NCI-H1436 treated with DMSO at 0.1 percent for 48 hours (cell line): ENCODE data around the gene STRADA.

Experiments
- DNase-seq: peaks from one replicate; lab custom pipeline; 2025; lab: John Stamatoyannopoulos, UW

Gene STRADA

GRCh38 chr17:63701456-63701820 is 40.2 kb downstream of the STRADA start:
- DNase-seq, result no peak

DNA sequence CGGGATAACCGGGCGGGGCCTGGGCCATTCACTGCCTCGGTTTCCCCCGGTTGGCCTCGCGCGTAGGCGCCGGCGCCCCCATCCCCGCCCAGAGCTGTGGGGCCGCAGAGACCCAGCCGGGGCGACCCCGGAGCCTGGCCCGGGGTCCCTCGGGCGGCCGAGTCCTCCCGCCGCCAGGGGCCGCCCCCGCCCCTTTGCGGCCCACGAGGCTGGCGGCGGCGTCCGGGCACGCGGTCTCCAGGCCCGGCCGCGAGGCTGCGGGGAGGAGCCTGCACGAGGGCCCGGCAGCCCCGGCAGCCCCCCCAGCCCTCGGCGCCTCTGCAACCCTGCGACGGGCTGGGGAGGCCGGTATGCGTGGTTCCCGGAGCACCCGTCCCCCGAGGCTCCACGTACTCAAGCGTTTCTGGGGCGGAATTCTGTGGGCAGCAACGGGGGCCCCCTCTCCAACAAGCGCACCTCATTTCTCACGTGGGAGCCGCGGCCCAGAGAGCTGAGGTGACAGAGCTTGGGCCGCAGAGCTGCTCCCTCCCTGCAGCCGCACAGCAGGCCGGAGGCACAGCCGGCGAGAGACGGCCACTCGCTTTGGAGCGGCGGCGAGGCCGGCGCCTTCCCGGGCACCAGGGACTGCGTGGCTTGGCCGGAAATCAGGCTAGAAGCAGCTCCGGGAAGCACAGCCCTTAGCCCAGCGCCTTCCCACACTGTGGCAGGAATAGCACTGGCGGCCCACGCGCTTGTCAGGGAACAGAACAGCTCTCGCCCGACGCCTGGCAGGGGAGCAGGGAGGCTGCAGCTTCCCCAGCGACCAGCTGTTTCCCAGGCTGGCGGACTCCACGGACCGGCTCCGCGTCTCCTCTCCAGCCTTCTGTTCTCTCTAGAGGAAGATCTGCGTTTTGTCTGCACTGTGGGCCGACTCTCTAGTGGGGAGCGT is 40.8 kb downstream of the STRADA start:
- no peak for DNase-seq

DNA sequence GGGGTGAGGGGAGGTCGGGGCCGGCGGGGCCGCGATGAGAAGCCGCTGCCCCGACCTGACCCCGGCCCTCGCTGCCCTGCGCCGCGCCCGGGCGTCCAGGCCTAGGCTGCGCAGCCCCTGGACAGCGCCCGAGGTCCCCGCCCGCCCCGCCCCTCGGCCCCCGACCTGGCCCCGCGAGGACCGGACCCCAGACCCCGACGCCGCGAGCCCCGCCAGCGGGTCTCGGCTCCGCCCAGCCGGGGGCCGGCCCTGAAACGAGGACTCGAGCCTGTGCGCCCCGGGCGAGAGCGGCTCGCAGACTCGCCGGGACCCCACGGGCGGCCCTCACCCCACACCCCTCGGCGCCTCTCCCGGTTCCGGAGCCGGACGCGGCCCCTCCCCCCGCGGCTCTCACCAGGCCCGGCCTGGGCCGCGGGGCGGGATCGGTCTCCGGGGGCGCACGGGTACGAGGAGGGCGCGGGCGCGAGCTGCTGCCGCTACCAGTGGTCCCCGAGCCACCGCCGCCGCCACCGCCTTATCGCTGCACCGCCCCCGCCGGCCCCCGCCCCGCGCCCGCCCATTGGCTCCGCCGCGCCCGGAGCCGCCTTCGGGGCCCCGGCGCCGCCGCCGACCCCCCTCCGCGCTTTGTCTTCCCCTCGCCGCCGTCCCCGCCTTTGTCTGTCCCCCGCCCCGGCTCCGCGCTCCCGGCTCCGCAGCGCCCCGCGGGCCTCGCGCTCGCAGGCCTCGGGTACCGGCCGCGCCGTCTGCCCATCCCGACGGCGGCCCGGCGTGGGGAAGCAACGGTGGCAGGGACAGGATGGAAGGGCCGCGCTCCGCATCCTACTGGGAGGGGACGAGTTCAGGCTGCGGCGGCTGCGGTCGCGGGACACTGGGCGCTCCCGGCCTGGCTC is 41.7 kb downstream of the STRADA start, which contains the start of gene LIMD2:
Gene LIMD2, minus strand, starts transcription at position 488 of the 890 bp plus-strand sequence. CDS start 827 bp downstream, outside the sequence.
- no peak for DNase-seq

- DNase-seq, result no peak
Measured at GRCh38 chr17:63698886-63699637, 42.5 kb downstream of the STRADA start.

- DNase-seq, result no peak
Measured at GRCh38 chr17:63698381-63698885, 43.2 kb downstream of the STRADA start.

DNA sequence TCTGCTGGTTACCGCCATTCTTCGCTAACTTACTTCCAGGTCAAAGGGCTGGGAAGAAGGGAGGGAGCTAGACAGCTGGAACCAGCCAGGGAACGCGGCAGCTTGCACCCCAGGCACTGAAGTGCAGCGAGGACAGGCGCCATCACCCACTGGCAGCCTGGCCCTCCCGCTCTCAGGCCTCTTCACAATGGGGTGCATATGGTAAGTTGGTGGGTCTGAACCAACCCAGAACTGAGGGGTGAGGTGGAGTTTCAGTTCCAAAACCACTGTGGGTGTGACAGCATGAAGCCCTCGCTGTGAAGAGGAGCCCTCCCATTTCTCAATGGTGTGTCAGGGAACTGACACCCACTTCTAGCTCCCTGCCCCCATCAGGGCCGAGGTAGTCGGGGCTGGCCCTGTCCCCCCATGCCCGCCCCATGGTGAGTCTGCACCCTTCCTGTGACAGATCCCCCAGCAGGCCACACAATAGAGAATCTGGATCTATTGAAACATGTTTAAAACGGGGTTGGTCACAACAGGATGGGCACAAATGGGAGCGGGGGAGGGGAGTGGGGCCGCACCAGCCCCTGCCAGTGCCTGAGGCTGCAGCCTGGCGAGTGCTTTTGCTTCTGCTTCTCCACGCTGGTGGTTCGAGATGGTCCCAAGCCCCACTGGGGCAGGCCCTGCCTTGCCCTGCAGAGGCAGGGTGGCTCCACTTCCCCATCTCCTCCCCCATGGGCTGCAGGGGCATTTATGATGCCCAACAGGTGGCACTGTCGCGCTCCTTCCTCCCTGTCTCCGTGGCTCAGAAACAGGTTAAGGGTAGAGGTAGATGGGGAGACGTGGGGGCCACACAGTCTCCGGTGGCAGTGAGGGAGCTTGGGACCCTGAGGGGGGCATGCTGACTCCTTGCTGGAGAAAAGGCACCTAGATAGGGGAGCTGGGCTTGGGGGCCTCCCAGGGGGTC is 44.0 kb downstream of the STRADA start:
- DNase-seq, result peak; percentile 38

GRCh38 chr17:63696381-63696961 is 45.1 kb downstream of the STRADA start:
- no peak for DNase-seq

GRCh38 chr17:63695889-63696288 is 45.7 kb downstream of the STRADA start:
- no peak for DNase-seq

DNA sequence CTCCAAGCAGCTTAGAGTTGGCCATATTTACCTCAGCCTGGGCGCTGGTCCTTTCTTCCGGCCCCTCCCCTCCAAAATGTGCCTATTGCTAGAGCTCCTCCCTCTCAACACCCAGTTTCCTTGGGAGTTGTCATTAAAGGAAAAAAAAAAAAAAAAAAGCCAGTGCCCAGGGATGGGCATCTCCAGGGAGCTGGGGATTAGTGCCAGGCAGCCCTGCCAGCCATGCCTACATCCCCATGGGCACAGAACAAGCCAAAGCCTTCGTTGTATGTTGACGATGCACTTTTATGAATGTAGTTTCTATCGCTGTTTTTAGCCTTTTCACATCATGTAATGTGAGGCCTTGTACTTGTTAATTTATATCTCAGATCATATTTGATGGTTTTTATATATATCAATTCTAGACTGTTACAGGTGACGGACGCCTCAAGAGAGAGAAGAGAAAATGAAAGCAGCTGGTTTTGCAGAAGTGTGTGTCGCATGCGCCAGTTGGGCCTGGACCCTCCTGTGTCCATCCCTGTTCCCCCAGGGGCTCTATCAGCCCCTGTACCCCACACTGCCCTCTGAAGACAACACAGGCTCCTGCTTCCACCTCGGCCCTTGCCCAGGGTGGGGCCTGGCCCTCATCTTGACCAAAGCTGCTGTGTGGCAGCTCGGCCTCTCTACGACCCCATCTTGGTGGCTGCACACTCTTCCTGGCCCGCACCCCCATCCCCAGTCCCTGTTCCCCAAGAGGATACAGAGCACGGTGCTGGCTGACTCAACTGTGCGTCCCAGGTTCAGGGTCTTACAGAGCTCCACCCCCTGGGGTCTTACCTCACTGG is 46.4 kb downstream of the STRADA start:
- DNase-seq, result no peak

DNA sequence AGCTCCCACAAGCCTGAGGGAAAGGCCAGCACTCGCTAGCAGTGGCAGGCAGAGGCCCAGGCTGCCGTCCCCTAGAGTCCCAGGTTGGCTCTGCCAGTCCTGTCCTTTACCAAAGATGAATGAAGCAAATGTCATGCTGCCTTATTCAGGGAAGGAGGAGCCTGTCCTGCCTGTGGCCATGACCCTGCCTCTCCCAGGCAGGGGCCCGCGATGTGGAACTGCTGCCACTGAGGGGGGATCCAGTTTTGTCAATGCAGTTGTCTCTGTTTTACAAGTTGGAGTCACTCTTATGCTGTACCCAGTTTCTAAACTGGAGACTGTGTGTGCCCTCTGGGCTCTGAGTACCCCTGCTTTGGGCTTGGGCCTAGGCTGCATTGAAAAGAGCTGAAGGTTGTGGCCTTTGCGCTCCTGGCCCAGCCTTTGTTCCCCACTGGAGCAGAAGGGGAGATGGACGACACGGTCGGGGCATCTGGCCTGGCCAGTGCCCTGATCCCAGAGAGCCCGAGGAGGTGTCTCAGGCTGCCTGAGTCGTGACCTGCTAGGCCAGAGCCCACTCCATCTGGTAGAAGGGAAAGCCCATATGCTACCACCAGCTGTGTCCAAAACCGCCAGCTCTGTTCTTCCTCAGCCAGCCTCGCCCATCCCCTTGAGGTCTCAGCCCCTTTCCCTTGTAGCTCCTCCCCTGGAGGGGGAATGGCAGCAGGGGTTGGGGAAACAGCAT is 47.2 kb downstream of the STRADA start:
- DNase-seq, result no peak

GRCh38 chr17:63693411-63694113 is 48.0 kb downstream of the STRADA start:
- no peak for DNase-seq

GRCh38 chr17:63692195-63692816 is 49.3 kb downstream of the STRADA start:
- no peak for DNase-seq

DNA sequence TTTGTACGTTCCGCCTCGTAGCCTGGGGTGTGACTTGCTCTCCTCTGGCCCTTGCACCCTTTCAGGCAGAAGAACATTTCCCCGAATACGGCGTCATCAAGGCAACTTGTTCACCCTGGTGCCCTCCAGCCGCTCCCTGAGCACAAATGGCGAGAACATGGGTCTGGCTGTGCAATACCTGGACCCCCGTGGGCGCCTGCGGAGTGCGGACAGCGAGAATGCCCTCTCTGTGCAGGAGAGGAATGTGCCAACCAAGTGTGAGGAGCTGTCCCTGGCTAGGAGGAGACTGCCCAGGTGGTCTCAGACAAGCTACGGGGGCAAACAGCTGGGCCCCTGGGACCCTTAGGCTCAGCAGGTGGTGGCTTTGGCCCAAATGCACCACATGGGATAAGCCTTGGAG is 52.1 kb downstream of the STRADA start:
- no peak for DNase-seq

GRCh38 chr17:63688396-63689020 is 53.1 kb downstream of the STRADA start:
- no peak for DNase-seq

DNA sequence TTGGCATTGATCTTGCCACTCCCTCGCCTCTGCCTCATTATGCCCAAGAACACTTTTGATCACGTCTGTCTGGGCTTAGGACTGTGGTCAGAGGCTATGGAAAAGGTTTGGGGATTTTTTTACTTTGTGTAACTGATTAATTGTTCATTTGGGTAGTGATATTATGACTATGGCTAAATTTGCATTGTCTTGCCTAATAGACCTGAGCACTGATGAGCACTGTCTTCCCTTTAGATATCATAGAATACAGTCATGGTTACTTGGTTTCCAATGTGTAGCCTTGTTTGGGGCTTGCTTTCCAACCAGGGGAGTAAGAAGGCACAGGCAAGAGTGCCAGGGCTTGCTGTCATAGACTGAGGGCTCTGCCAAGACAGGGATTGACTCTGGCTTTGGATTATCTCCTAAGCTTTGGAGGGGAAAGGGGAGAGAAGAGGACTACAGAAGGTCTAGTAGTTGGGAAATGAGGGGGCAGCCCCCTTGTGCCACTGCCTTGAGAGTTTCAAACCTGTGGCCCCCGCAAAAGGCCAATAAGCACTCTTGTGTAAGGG is 55.4 kb downstream of the STRADA start:
- DNase-seq, result no peak

DNA sequence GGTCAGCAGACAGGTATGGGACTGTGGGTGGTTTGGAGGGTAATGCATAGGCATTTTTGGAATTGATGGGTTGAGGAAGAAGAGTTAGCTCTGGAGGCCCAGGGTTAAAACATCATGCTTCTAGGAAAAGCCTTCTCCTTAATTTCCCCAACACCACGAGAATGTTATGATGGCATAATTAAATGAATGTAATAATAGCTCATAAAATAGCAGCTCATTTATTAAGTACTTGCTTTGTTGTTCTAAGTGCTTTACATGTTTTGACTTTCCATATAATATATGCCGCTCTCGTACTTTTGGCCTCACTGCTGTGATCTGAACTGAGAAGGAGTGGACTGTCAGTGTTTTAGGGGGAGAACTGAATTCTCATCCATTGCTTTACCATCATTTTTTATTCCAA is 56.0 kb downstream of the STRADA start:
- DNase-seq, result no peak

DNA sequence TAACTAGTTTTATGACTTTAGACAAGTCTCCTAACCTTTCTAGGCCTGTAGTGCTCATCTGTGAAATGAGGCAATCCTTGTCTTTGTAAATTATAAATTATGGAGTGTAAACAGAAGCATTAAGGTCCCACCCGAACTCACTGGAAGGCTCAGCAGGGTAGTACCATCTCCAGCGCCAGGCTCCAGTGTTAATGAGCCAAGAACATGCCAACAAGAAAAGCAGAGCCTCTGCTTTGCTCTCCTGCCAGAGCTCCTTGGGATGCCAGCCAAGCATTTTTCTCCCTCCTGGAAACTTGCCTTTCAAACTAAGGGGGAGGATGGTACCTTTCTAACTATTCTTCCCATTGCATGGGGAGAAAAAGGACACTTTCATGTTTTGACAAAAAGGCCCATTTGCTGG is 56.6 kb downstream of the STRADA start:
- DNase-seq, result no peak
